Neural cell (in vitro differentiated cells): ENCODE data around the gene ARHGEF19. TPM values are rescaled to one million over a fixed set of nuclear protein-coding genes. Genes with fewer than 3 reads are reported as not detected.

Experiments
- H2AFZ ChIP-seq: fragments of 200-600, 300-800 bp; sonication (generic), shearing (Covaris generic); 2 replicates; pipeline ENCODE4 v1.6.0; 2014; ENCODE audit warnings: low read depth, mild to moderate bottlenecking, antibody characterized with exemption, low read length, moderate library complexity
- H3F3A ChIP-seq: fragments of 200-600 bp; shearing (Covaris generic); 2 replicates; pipeline ENCODE4 v1.6.1; 2016; ENCODE audit warnings: mild to moderate bottlenecking, moderate library complexity, mixed read lengths, antibody characterized with exemption, low read length; ENCODE audit not compliant: insufficient read depth, poor library complexity, severe bottlenecking
- H3K27ac ChIP-seq: fragments of 200-600, 300-800 bp; sonication (generic), shearing (Covaris generic); 2 replicates; pipeline ENCODE4 v1.5.1; 2014; ENCODE audit warnings: mild to moderate bottlenecking, low read length, moderate library complexity
- H3K27me3 ChIP-seq: fragments of 300-800, 200-600 bp; sonication (generic), shearing (Covaris generic); 2 replicates; pipeline ENCODE4 v1.6.0; 2014; ENCODE audit warnings: mild to moderate bottlenecking, low read depth, low read length, moderate library complexity; ENCODE audit not compliant: insufficient read depth
- H3K36me3 ChIP-seq: fragments of 300-800, 200-600 bp; sonication (generic), shearing (Covaris generic); 2 replicates; pipeline ENCODE4 v1.5.1; 2014; ENCODE audit warnings: mild to moderate bottlenecking, antibody characterized with exemption, low read length, moderate library complexity; ENCODE audit not compliant: insufficient read depth
- H3K4me2 ChIP-seq: fragments of 300-800, 200-600 bp; sonication (generic), shearing (Covaris generic); 2 replicates; pipeline ENCODE4 v1.6.0; 2014; ENCODE audit warnings: mild to moderate bottlenecking, low read length
- H3K4me3 ChIP-seq: fragments of 300-800, 200-600 bp; sonication (generic), shearing (Covaris generic); 2 replicates; pipeline ENCODE4 v1.5.1; 2014; ENCODE audit warnings: mild to moderate bottlenecking, low read length, moderate library complexity
- H3K79me2 ChIP-seq: fragments of 200-600 bp; shearing (Covaris generic); replicated peaks from 2 replicates; pipeline ENCODE4 v1.6.0; 2014; ENCODE audit warnings: mild to moderate bottlenecking, low read length, moderate library complexity; ENCODE audit not compliant: insufficient read depth
- H3K9ac ChIP-seq: fragments of 300-800, 200-600 bp; sonication (generic), shearing (Covaris generic); 2 replicates; pipeline ENCODE4 v1.6.1; 2016; ENCODE audit warnings: mild to moderate bottlenecking, low read length, mixed read lengths
- H3K9me2 ChIP-seq: fragments of 200-600 bp; shearing (Covaris generic); 2 replicates; pipeline ENCODE4 v1.6.1; 2016; ENCODE audit warnings: mild to moderate bottlenecking, low read length, mixed read lengths; ENCODE audit not compliant: insufficient read depth
- H3K9me3 ChIP-seq: fragments of 200-600, 300-800 bp; sonication (generic), shearing (Covaris generic); 2 replicates; pipeline ENCODE4 v1.6.1; 2016; ENCODE audit warnings: mild to moderate bottlenecking, mixed run types, low read length, moderate library complexity, mixed read lengths
- H4K20me1 ChIP-seq: fragments of 200-600 bp; shearing (Covaris generic); 2 replicates; pipeline ENCODE4 v1.6.1; 2016; ENCODE audit warnings: mild to moderate bottlenecking, mixed run types; ENCODE audit not compliant: insufficient read depth
- CTCF ChIP-seq: fragments of 450-650 bp; IDR thresholded peaks from 2 replicates; pipeline ENCODE4 v1.5.1; 2014; ENCODE audit warnings: antibody characterized with exemption, mild to moderate bottlenecking, moderate library complexity; ENCODE audit not compliant: poor library complexity, severe bottlenecking
- EP300 ChIP-seq: fragments of 450-650 bp; conservative IDR thresholded peaks from 2 replicates; pipeline ENCODE4 v1.6.1; 2014; ENCODE audit warnings: antibody characterized with exemption, mild to moderate bottlenecking, moderate library complexity; ENCODE audit not compliant: poor library complexity, severe bottlenecking
- EZH2 ChIP-seq: fragments of 200-600, 300-800 bp; shearing (Covaris generic), sonication (generic); IDR thresholded peaks from 2 replicates; pipeline ENCODE4 v1.6.1; 2014; ENCODE audit warnings: antibody characterized with exemption, low read length, borderline replicate concordance, mild to moderate bottlenecking; ENCODE audit not compliant: insufficient read depth, poor library complexity, severe bottlenecking
- MXI1 ChIP-seq: fragments of 450-650 bp; conservative IDR thresholded peaks from 2 replicates; pipeline ENCODE4 v1.6.1; 2014; ENCODE audit warnings: antibody characterized with exemption, mild to moderate bottlenecking; ENCODE audit not compliant: poor library complexity, severe bottlenecking
- POLR2AphosphoS5 ChIP-seq: IDR thresholded peaks from 2 replicates; pipeline ENCODE4 v1.6.1; 2012
- RAD21 ChIP-seq: fragments of 450-650 bp; conservative IDR thresholded peaks from 2 replicates; pipeline ENCODE4 v1.6.1; 2014; ENCODE audit warnings: antibody characterized with exemption, mild to moderate bottlenecking, moderate library complexity
- SMC3 ChIP-seq: fragments of 450-650 bp; conservative IDR thresholded peaks from 2 replicates; pipeline ENCODE4 v1.6.1; 2014; ENCODE audit warnings: antibody characterized with exemption, mild to moderate bottlenecking, moderate library complexity; ENCODE audit not compliant: poor library complexity
- TAF1 ChIP-seq: IDR thresholded peaks from 2 replicates; pipeline ENCODE4 v1.6.1; 2012; ENCODE audit warnings: low read depth
- polyA plus RNA-seq: library from polyadenylated mRNA; depleted of rRNA; stranded (reverse); fragments of >200 nt; gene quantifications from 2 replicates; pipeline ENCODE4 v1.2.3, GENCODE V29; 2014
- TF ChIP-seq, protein P1 (sequence below): IDR thresholded peaks from 2 replicates; pipeline ENCODE4 v1.6.1; 2012; ENCODE audit warnings: borderline replicate concordance

ARHGEF19 gene
- polyA plus RNA-seq, 1 donor from 2014 or later, result 0.93 TPM

- peaks cover 18% of the 10 kb centered on the region for H3K79me2 ChIP-seq
- no peaks in the 10 kb centered on the region for H3K36me3 ChIP-seq
- H4K20me1 ChIP-seq, result no peaks in the 10 kb centered on the region
- H2AFZ ChIP-seq, result no peak overlapping the region
- TF ChIP-seq CTCF, result no peak
- no peak for TF ChIP-seq TAF1
- no peak for TF ChIP-seq EP300
- peaks cover 22% of the 10 kb centered on the region for H3K27me3 ChIP-seq
- H3F3A ChIP-seq, result no peaks in the 10 kb centered on the region
- no peak overlapping the region for H3K9ac ChIP-seq
- no peak overlapping the region for H3K4me3 ChIP-seq
- H3K4me2 ChIP-seq, result no peak overlapping the region
- no peaks in the 10 kb centered on the region for H3K9me3 ChIP-seq
- no peak overlapping the region for H3K27ac ChIP-seq
- H3K9me2 ChIP-seq, result no peaks in the 10 kb centered on the region
These were observed 58.3 kb downstream of the ARHGEF19 start for GRCh38 chr1:16153999-16154673.

DNA sequence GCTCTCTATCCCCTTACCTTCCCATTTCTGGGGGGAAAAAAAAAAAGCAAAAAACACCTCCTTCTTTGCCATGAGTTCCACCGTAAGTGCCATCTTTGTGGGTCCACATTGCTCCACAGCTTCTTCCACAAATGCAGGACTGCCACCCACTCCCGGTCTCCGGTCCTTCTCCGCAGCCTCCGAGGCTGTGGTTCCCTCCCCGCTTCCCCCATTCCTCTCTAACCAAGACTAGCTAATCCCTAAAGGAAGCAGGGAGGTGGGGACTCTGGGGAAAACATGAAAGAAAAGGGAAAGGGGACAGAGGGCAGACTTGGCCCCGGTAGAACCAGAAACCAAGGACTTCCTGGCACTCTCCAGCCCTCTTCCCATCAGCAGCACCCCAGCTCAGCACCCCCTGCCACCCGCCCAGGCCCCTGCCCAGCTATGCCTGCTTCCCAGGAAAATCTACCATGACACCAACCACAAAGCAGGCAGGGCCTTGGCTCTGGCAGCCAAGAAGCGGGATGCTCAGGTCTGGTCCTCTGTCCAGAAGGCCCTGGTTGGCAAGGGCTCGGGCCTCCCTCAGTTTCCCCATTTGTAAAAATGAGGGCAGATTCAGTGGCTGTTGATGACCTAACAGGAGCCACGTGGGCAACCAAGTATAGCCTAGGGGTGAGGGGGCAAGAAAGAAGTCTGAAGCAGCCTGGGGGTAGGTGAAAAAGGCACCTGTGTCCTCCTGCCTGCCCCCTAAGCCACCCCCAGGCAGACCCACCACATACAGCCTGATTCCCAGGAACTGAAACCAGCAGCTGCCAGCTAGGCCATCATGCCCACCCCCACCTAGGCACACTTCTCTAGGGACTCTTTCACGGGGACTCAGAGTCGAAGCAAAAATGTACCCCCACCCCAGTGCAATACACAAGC, 59.1 kb downstream of the ARHGEF19 start:
- no peak overlapping the region for H3K4me3 ChIP-seq
- H2AFZ ChIP-seq, result no peak overlapping the region
- H4K20me1 ChIP-seq, result no peaks in the 10 kb centered on the region
- no peak for TF ChIP-seq RAD21
- TF ChIP-seq CTCF, result no peak
- no peak for TF ChIP-seq EZH2
- TF ChIP-seq POLR2AphosphoS5, result no peak
- TF ChIP-seq EP300, result no peak
- TF ChIP-seq, protein P1, sequence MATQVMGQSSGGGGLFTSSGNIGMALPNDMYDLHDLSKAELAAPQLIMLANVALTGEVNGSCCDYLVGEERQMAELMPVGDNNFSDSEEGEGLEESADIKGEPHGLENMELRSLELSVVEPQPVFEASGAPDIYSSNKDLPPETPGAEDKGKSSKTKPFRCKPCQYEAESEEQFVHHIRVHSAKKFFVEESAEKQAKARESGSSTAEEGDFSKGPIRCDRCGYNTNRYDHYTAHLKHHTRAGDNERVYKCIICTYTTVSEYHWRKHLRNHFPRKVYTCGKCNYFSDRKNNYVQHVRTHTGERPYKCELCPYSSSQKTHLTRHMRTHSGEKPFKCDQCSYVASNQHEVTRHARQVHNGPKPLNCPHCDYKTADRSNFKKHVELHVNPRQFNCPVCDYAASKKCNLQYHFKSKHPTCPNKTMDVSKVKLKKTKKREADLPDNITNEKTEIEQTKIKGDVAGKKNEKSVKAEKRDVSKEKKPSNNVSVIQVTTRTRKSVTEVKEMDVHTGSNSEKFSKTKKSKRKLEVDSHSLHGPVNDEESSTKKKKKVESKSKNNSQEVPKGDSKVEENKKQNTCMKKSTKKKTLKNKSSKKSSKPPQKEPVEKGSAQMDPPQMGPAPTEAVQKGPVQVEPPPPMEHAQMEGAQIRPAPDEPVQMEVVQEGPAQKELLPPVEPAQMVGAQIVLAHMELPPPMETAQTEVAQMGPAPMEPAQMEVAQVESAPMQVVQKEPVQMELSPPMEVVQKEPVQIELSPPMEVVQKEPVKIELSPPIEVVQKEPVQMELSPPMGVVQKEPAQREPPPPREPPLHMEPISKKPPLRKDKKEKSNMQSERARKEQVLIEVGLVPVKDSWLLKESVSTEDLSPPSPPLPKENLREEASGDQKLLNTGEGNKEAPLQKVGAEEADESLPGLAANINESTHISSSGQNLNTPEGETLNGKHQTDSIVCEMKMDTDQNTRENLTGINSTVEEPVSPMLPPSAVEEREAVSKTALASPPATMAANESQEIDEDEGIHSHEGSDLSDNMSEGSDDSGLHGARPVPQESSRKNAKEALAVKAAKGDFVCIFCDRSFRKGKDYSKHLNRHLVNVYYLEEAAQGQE, result no peak
- TF ChIP-seq MXI1, result no peak
- TF ChIP-seq SMC3, result no peak
- no peak for TF ChIP-seq TAF1
- no peaks in the 10 kb centered on the region for H3F3A ChIP-seq
- H3K36me3 ChIP-seq, result no peaks in the 10 kb centered on the region
- no peak overlapping the region for H3K9ac ChIP-seq
- H3K79me2 ChIP-seq, result peaks cover 18% of the 10 kb centered on the region
- no peaks in the 10 kb centered on the region for H3K9me2 ChIP-seq
- H3K27me3 ChIP-seq, result peaks cover 22% of the 10 kb centered on the region
- no peak overlapping the region for H3K27ac ChIP-seq
- H3K4me2 ChIP-seq, result no peak overlapping the region
- H3K9me3 ChIP-seq, result no peaks in the 10 kb centered on the region
